Upper lobe of right lung (tissue), 1 donor: ENCODE measurements around the gene CELF4. TPM values are rescaled to one million over a fixed set of nuclear protein-coding genes. Genes with fewer than 3 reads are reported as not detected.

Experiments
- ATAC-seq: fragments of 200-7000 bp; cut with Tn5 transposase; one replicate; pipeline ENCODE4 v1.9.1; 2020; ENCODE audit warnings: mild to moderate bottlenecking, moderate library complexity
- DNase-seq: peaks from one replicate; pipeline ENCODE4 v3.0.0-alpha.2; 2020
- H3K27ac ChIP-seq: fragments of 200-600 bp; one replicate; pipeline ENCODE4 v1.8.0; 2022
- H3K27me3 ChIP-seq: fragments of 200-600 bp; one replicate; pipeline ENCODE4 v1.8.0; 2022; ENCODE audit warnings: mild to moderate bottlenecking
- H3K36me3 ChIP-seq: fragments of 200-600 bp; one replicate; pipeline ENCODE4 v1.8.0; 2022
- H3K4me1 ChIP-seq: fragments of 200-600 bp; one replicate; pipeline ENCODE4 v1.8.0; 2022
- H3K4me3 ChIP-seq: fragments of 200-600 bp; one replicate; pipeline ENCODE4 v1.8.0; 2022; ENCODE audit warnings: mild to moderate bottlenecking
- H3K9me3 ChIP-seq: fragments of 200-600 bp; one replicate; pipeline ENCODE4 v1.8.0; 2022
- intact Hi-C: fragments of 100-400 bp; cut with DNase I; formaldehyde crosslinking; loops from one replicate; pipeline ENCODE4 v1.11.0; 2022
- total RNA-seq: library from RNA; stranded (reverse); fragmentation: NEBNext Ultra II Directional; extraction: Animal tissue kit (Norgen Biotek cat#: 25700); gene quantifications from one replicate; pipeline ENCODE4 v1.2.1, GENCODE V29; 2021
- TF ChIP-seq, protein P1 (sequence below): fragments of 200-600 bp; IDR thresholded peaks from one replicate; pipeline ENCODE4 v1.8.0; 2022; ENCODE audit warnings: antibody characterized with exemption
- donor health status: DM: no; HTN: yes; CAD: no; lungs with severe emphysema.

CELF4 gene
- total RNA-seq, 1 donor from 2014 or later, result 1.2 TPM

DNA sequence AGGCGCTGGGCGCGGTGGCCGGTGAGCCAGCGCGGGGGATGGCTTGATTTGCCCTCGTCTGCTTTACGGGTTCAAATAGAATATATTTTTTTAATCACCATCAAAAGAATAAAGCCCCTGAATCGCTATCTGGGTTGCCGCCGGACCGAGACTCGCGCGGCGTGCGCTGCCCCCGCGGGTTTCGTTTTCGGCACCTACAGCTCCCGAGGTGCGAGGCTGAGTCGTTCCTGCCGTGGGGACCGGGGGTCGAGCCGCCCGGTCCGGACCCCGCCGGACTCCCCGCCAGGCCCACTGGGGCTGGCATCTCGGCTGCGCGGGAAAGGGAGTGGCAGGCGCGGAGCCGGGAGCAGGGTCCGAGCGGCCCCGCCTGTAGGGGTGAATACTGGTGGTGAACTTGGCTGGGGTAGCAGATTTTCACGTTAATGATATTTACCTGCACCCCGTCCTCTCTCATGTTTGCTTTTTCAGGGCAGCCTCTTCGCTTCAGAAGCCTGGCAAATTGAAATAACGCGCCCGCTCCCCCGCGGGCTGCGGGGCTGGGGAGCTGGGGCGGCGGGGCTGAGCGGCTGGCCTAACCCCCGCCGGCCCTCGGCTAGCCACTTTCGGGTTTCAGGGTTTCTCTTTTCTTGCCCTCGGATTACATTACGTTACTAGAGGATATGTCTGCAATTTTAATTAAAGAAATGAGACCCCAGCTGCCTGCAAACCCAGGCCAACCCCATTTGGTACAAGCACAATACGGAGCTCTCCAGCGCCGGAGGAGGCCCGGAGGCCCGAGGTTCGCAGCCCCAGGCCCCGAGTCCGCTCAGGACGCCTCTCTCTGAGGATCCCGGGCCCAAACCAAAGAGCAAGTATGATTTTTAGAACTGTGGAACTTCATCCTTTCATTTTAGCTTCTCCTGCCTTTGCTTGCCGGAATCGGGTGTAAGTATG, 1.7 kb upstream of the CELF4 start:
- Histone ChIP-seq H3K4me1 (peaks cover 17% of the 10 kb centered on the region), H3K4me3 (peak overlapping the region; percentile 56), H3K27me3 (peaks cover 75% of the 10 kb centered on the region), H3K36me3 (no peaks in the 10 kb centered on the region), H3K9me3 (no peaks in the 10 kb centered on the region), H3K27ac (no peak overlapping the region)
- DNase-seq, result peak; percentile 53
- TF ChIP-seq, protein P1, sequence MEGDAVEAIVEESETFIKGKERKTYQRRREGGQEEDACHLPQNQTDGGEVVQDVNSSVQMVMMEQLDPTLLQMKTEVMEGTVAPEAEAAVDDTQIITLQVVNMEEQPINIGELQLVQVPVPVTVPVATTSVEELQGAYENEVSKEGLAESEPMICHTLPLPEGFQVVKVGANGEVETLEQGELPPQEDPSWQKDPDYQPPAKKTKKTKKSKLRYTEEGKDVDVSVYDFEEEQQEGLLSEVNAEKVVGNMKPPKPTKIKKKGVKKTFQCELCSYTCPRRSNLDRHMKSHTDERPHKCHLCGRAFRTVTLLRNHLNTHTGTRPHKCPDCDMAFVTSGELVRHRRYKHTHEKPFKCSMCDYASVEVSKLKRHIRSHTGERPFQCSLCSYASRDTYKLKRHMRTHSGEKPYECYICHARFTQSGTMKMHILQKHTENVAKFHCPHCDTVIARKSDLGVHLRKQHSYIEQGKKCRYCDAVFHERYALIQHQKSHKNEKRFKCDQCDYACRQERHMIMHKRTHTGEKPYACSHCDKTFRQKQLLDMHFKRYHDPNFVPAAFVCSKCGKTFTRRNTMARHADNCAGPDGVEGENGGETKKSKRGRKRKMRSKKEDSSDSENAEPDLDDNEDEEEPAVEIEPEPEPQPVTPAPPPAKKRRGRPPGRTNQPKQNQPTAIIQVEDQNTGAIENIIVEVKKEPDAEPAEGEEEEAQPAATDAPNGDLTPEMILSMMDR, result no peak
- ATAC-seq, result no peak
- intact Hi-C loops, result no loop called here

DNA sequence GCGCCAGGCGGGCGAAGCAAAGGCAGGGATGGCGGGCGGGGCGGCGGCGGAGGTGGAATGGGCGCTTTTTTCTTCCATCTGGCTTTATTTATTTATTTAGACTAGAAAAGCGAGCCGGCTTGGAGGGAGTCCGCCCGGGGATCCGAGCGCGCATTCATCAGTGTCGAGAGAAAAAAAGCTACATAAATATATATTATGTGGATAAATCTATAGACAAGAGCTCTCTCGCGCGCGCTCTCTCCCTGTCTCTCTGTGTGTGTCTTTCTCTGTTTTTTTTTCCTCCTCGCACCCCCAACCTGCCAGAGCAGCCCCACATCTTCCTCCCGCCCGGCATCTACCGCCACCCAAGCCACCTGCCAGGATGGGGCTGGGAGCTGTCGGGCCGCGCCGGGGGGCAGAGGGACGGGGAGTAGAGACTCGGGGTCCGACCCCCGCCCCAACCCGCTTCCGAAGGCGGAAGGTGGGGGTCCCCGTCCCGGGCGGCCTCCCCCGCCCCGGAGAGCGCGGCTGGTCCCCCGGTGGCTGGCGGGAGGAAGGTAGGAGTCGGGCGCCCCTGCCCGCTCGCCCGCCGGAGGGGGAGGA, 972 bp upstream of the CELF4 start:
- intact Hi-C loops, result no loop called here
- Histone ChIP-seq H3K27me3 (peaks cover 76% of the 10 kb centered on the region), H3K36me3 (no peaks in the 10 kb centered on the region), H3K9me3 (no peaks in the 10 kb centered on the region), H3K4me3 (peak overlapping the region; percentile 56), H3K27ac (no peak overlapping the region), H3K4me1 (peaks cover 17% of the 10 kb centered on the region)
- peak; percentile 61 for DNase-seq
- ATAC-seq, result no peak
- TF ChIP-seq, protein P1, result no peak

DNA sequence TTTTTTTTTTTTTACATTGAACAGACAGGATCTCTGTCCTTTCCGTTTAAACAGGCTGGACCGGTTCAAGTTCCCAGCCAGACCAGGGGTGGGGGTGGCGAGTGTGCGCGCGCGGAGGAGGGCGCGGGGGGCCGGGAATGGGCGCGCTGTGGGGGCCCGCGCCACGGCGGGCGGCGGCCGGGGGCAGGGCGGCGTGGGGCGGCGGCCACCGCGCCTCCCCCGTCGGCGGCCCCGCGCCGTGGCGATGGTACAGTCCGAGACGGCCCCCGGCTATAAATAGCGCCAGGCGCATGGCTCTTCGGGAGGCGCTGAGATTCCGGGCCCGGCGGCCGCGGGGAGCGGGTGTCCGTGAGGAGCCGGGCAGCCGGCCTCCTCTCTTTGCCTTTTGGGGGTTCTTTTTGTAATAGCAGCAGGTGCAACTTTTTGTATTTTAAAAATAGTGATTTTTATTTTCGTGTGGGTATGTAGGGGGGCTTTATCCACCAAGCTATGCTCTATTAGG, 430 bp upstream of the CELF4 start:
- TF ChIP-seq, protein P1, result no peak
- Histone ChIP-seq H3K4me1 (peaks cover 17% of the 10 kb centered on the region), H3K9me3 (no peaks in the 10 kb centered on the region), H3K27ac (no peak overlapping the region), H3K36me3 (no peaks in the 10 kb centered on the region), H3K27me3 (peaks cover 76% of the 10 kb centered on the region), H3K4me3 (peak overlapping the region; percentile 56)
- ATAC-seq (peak; percentile 53), DNase-seq (peak; percentile 69)
- intact Hi-C loops, result no loop called here

DNA sequence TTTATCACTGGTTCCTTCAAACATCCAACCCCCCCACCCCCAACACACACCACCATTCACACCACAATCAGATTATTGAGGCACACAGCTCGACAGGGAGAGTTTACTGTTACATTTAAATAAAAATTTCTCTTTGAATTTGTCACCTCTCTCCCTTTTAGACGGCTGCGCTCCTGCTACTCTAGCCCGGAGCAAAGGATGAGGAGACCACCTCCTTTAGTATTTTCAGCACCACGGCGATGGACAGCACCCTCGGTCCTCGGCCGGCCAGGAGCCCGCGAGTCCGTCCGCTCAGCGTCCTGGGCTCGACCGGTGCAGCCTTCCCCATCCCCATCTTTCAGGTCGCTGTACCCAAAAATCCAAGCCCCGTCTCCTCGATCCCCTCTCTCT, 892 bp downstream of the CELF4 start:
- H3K27ac ChIP-seq, result no peak overlapping the region
- H3K9me3 ChIP-seq, result no peaks in the 10 kb centered on the region
- peak overlapping the region; percentile 34 for H3K4me3 ChIP-seq
- peak; percentile 77 for ATAC-seq
- intact Hi-C loops, result no loop called here
- TF ChIP-seq, protein P1, result no peak
- H3K27me3 ChIP-seq, result peaks cover 68% of the 10 kb centered on the region
- no peaks in the 10 kb centered on the region for H3K36me3 ChIP-seq
- peaks cover 17% of the 10 kb centered on the region for H3K4me1 ChIP-seq
- peak; percentile 75 for DNase-seq

DNA sequence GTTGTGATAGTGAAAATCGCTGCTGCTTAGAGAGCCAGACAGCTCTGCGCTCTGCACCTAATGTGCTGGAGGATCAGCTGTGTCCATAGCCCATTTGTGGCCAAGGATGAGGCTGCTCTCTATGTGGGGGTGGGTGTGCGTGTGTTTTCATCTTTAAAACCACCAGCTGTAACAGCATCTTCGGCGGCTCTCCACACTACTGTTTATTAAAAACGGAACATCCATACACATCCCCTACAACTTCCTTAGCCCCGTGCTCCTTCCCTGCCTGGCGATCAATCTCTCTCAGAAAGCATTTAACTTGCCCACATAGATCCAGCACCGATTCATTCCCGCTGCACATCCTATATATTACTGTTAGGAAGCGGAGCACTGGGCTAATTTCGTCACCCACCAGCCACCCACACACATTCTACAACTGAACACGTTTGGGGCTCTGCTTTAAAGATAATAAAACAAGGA, 1.6 kb downstream of the CELF4 start:
- no peak for ATAC-seq

More for the DNA sequence above, 1.6 kb downstream of the CELF4 start:
- peaks cover 17% of the 10 kb centered on the region for H3K4me1 ChIP-seq
- intact Hi-C loops, result no loop called here
- no peaks in the 10 kb centered on the region for H3K9me3 ChIP-seq
- no peak for DNase-seq
- H3K27me3 ChIP-seq, result peaks cover 60% of the 10 kb centered on the region
- no peak overlapping the region for H3K27ac ChIP-seq
- no peak overlapping the region for H3K4me3 ChIP-seq
- TF ChIP-seq, protein P1, result no peak
- no peaks in the 10 kb centered on the region for H3K36me3 ChIP-seq
